HG02970 (cell line): ENCODE results near the gene TAP2.

Experiments used
- ATAC-seq: cut with Tn5 transposase; IDR thresholded peaks from one replicate; pipeline ENCODE4 v1.9.1; 2021; ENCODE audit warnings: mild to moderate bottlenecking, moderate library complexity, moderate number of reproducible peaks; ENCODE audit not compliant: unreplicated experiment, low FRiP score

TAP2 gene

GRCh38 chr6:32796848-32797776 lies 41.4 kb downstream of the TAP2 start:
- peak; percentile 66 for ATAC-seq

GRCh38 chr6:32794510-32794909 lies 44.0 kb downstream of the TAP2 start:
- no peak for ATAC-seq

- no peak for ATAC-seq
These were observed 45.6 kb downstream of the TAP2 start for GRCh38 chr6:32792901-32793435.

GRCh38 chr6:32790306-32790705 lies 48.2 kb downstream of the TAP2 start:
- ATAC-seq, result no peak
